ENCODE data around the gene CABP4.

CABP4 gene

DNA sequence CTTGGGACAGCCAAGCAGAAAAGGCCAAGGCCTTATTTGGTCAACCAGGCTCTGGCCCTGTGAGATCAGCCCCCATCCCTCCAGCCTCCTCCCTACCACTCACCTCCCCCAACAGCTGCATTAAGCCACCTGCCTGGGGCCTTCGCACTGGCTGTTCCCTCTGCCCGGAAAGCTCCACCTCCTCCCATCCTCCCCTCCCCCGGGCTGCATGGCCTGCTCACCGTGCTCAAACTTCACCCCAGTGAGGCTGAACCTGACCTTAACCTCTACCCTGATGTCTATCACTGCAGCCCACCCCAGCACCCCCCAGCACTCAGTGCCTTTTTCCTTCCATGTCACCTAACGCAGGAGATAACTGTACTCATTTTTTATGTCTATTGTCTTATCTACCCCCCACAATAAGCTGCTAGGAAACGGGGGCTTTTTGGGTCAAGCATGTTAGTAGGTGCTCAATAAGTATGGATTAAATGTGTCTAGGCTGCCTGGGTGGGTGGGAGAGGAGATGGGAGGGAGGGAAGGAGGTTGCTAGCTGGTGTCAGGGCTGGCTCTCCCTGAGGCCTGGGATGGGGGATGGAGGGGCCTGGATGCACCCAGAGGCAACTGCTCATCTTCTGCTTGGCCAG, 18.6 kb upstream of the CABP4 start:
- DNase-seq: peak; percentile 91

- DNase-seq: peak; percentile 84
Observed at GRCh38 chr11:67437082-67437808, 17.9 kb upstream of the CABP4 start, which contains the start of gene PTPRCAP. Gene PTPRCAP (minus strand): TSS chr11:67437682. CDS start chr11:67437619, 63 bp downstream.

- no peak for DNase-seq
Observed at GRCh38 chr11:67437809-67438157, 17.4 kb upstream of the CABP4 start.

GRCh38 chr11:67438158-67438902, 16.8 kb upstream of the CABP4 start:
- peak; percentile 91 for DNase-seq

DNA sequence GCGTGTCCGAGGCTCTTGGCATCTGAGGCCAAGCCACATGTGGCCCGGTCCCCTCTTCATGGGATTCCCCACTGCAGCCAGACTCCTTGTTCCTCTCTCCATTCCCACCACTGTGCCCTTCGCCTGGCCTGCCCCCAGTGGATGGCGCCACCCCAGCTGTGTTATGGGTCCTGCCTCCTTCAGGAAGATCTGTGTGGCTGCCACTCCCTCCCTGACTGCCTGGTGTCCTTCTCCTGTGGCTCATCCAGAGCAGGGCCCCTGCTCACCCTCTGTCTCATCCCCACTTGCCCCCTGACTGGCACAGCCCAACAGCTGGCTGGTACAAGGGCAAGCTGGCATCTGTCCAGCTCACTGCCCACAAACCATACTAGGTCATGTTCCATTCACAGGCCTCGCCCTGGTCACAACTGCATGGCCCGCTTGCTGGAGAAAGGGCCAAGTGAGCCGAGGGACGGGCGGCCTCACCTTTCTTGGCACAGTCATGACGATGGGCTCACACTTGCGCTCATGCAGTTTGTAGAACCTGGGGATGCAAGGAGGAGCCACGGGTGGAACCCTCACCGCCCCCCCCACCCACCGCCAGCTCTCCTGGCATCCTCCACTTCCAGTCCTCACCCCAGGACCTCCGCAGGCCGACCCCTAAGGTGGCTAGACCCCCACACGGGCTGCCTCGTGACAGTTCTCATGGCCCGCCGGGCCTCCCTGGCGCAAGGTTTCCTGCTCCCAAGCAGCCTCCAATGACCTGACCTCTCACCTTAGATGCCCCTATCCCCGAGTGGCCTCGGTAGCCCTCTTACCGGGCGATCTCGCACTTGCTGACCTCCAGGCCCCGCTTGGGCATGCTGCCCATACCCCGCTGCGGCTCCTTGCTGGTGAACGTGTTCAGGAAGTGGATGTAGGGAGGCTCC, 15.6 kb upstream of the CABP4 start:
- peak; percentile 59 for DNase-seq

GRCh38 chr11:67440229-67441097, 14.7 kb upstream of the CABP4 start:
- peak; percentile 58 for DNase-seq

- DNase-seq: no peak
Observed at GRCh38 chr11:67441098-67441563, 14.0 kb upstream of the CABP4 start.

DNA sequence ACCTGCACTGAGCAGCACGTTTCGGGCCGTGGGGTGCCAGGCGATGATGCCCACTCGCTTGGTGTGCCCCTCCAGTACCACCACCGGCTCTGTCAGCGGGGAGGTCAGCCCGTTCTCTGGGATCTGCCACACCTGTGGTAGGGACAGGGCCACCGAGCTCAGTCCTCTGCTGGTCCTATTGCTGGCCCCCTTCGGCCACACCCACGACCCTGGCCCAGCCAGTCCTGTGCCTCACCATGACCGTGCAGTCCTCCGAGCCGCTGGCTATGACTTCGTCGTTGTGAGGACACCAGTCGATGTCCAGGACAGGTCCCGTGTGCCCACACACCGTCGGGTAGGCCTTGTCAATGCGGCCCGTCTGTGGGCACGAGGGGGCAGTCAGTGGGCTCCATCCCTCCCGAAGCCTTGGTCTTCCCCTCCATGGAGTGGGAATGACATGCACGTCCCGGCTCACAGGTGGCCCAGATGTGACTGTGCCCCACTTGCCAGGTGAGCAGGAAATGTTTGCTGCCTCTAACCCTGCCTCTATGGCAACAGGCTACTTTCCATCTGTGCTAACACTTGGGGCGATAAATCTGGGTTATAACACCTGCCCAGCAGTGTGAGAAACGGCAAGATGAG, 13.3 kb upstream of the CABP4 start:
- no peak for DNase-seq

DNA sequence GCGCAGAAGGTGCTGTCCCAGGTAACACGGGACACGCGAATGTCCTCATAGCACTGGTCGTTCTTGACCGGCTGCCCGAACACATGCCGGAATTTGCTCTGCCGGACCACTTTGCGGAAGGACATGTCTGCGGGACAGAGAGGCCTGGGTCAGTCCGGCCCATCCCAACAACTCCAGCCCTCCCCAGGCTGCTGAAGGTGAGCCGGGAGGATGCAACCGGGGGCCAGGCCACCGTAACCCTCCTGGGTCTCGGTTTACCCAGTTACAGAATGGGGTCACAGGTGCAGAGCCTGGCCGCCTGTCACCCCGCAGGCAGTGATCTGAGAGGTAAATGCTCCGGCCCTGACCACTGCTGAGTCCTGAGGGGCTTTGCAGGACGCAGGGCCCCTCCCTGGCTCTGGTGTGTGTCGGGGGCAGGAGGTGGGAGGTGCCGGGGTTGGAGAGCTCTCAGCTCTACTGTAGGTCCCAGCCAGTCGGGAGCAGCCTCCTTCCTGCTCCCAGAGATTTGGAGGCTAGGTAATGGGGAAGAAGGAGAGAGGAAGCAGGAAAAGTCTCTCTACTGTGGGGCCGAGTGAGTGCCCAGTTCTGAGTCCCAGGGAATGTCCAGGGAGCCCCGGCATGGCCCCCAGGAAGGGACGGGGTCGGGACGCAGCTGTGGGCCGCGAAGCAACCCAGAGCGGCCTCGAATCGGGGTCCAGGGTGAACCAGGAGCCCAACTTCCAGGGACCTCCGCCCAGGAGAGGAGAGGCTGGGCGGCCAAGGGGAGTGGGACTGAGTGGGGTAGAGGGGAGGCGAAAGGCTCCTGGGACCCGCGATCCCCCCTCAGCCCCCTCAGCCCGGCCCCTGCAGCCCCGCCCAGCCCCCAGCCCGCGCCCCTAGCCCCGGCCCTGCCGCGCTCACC, 12.4 kb upstream of the CABP4 start:
- DNase-seq: no peak

DNA sequence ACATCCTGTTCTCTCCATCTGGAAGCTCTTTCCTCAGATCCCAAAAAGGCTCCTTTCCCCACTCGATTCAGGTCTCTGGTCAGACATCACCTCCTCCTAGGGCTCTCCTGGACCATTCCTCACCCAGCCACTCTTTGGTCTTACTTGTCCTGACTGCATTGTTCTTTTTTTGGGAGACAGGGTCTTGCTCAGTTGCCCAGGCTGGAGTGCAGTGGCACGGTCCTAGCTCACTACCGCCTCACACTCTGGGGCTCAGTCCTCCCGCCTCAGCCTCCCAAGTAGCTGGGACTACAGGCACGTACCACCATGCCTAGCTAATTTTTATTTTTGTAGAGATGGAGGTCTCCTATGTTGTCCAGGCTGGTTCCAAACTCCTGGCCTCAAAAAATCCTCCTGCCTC, 9.6 kb upstream of the CABP4 start:
- DNase-seq: no peak

DNA sequence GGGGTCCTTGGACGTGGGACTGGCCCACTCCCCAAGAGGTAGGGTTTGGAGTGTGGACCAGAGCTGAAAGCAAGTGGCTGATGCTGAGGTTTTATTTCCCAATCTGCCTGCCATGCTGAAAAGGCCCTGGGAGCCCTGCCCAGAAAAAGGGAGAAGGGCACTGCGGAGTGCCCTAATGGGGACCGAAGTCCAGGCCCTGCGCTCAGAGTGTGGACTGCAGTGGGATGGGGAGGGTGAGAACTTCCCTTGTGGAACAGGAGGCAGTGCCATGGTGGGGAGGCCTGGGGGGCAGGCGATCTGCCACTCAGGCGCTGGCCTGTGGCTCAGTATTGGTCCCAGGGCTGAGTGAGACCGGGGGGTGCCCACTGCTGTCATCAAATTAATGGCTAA, 6.9 kb upstream of the CABP4 start:
- no peak for DNase-seq

- no peak for DNase-seq
Observed at GRCh38 chr11:67449116-67449844, 5.9 kb upstream of the CABP4 start.

DNA sequence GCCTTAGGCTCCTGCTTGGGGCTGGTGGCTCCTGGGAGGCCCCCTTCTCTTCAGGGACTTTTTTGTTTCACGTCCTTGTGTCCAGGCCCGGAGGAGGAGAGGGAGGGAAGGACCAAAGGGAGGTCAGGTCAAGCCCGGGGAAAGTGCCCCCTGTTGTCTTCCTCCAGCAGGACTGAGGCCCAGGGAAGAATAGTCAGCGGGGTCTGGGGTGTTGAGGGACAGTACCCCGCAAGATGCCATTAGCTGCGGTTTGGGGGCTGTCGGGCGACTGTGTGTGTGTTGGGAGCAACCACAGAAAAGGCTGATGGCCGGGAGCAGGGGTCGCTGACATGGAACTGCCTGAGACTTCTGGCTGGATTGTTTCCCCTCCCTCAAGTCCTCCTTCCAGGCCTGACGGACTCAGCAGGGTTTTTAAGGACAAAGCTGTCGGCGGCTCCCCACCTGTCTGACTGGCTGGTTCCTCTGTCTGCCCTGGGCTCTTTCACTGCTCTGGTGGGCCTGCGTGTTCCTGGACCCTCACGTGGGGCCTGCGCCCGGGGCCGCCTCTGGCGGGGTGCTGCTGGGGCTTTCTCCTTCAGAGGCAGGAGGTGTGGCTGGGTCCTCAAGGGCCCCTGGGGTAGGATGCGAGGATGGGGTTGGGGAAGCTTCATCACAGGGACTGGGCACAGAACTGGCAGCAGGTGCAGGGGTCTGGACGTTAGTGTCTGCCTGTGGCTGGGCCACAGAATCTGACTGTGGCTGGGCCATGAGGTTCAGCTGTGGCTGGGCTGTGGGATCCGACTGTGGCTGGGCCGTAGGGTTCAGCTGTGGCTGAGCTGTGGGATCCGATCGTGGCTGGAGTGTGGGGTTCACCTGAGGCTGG, 4.1 kb upstream of the CABP4 start:
- no peak for DNase-seq

DNA sequence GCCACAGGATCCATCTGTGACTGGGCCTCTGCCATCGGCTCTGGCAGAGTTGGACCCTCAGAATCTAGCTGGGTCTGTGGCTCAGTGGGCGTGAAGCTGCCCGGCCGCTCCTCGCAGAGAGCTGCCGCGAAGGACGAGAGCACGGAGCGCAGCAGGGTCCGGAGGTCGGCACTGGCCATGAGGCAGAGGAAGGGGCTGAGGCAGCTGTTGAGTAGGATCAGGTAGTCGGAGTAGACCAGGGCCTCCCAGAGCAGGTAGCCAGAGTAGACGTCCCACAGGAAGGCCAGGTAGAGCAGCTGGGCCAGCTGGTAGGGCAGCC, 3.5 kb upstream of the CABP4 start:
- no peak for DNase-seq

GRCh38 chr11:67452141-67452952, 2.8 kb upstream of the CABP4 start, which contains the start of gene GPR152:
Gene GPR152 (minus strand): TSS chr11:67452729. CDS start chr11:67452724, 5 bp downstream.
- DNase-seq: no peak

- DNase-seq: no peak
Observed at GRCh38 chr11:67453816-67454732, 1.1 kb upstream of the CABP4 start.
